Spleen (tissue), 11 donors: ENCODE results near the gene TSPAN15. TPM values are rescaled to one million over a fixed set of nuclear protein-coding genes. Genes with fewer than 3 reads are reported as not detected.

Experiments
- DNase-seq: peaks from one replicate; pipeline ENCODE4 v3.0.0-alpha.2; 2020
- H3K27ac ChIP-seq, 8 donors: fragments of 200-600 bp; sonication (generic) in 7 of 8; 1 replicate in 4 of 8; 2 replicates in 4 of 8; pipeline versions ENCODE4 v1.5.0 to v1.8.0; 2016 to 2021; ENCODE audit warnings: inconsistent platforms in 4 of 8, mild to moderate bottlenecking in 4 of 8, moderate library complexity in 1 of 8
- H3K27me3 ChIP-seq, 7 donors: fragments of 200-600 bp; sonication (generic) in 6 of 7; replicated peaks in 1 of 7; 1 replicate in 4 of 7; 2 replicates in 3 of 7; pipeline versions ENCODE4 v1.5.0 to v1.8.0; 2016 to 2021; ENCODE audit warnings: inconsistent platforms in 3 of 7, mild to moderate bottlenecking in 1 of 7
- H3K36me3 ChIP-seq, 6 donors: fragments of 200-600 bp; sonication (generic) in 5 of 6; 1 replicate in 4 of 6; 2 replicates in 2 of 6; pipeline versions ENCODE4 v1.5.0 to v1.8.0; 2016 to 2021; ENCODE audit warnings: inconsistent platforms in 2 of 6
- H3K4me1 ChIP-seq, 6 donors: fragments of 200-600 bp; sonication (generic) in 5 of 6; 1 replicate in 3 of 6; 2 replicates in 3 of 6; pipeline versions ENCODE4 v1.5.0 to v1.8.0; 2016 to 2021; ENCODE audit warnings: inconsistent platforms in 3 of 6
- H3K4me3 ChIP-seq, 8 donors: fragments of 200-600 bp; sonication (generic) in 7 of 8; 1 replicate in 4 of 8; 2 replicates in 4 of 8; pipeline versions ENCODE4 v1.5.0 to v1.8.0; 2016 to 2021; ENCODE audit warnings: inconsistent platforms in 4 of 8, mild to moderate bottlenecking in 4 of 8, moderate library complexity in 2 of 8
- H3K9me3 ChIP-seq, 8 donors: fragments of 200-600 bp; sonication (generic) in 7 of 8; 1 replicate in 4 of 8; 2 replicates in 4 of 8; pipeline versions ENCODE4 v1.5.0 to v1.8.0; 2016 to 2021; ENCODE audit warnings: inconsistent platforms in 4 of 8
- CTCF ChIP-seq, 11 experiments: fragments of 200-600 bp in 7 of 11; fragments of 450-650 bp in 4 of 11; sonication (generic) in 4 of 11; IDR thresholded peaks in 8 of 11; conservative IDR thresholded peaks in 3 of 11; 1 replicate in 7 of 11; 2 replicates in 4 of 11; pipeline versions ENCODE4 v1.4.0 to v1.8.0; 2016 to 2021; ENCODE audit warnings: antibody characterized with exemption in 11 of 11, inconsistent platforms in 4 of 11, mild to moderate bottlenecking in 1 of 11
- POLR2A ChIP-seq, 3 donors: fragments of 450-650 bp; IDR thresholded peaks; one replicate each; pipeline ENCODE4 v1.5.1; 2017; ENCODE audit warnings: antibody characterized with exemption in 3 of 3, mild to moderate bottlenecking in 1 of 3
- POLR2AphosphoS5 ChIP-seq, 3 donors: sonication (generic); formaldehyde crosslinking; IDR thresholded peaks; one replicate each; pipeline ENCODE4 v1.5.1; 2017; ENCODE audit warnings: antibody characterized with exemption in 3 of 3
- WGBS, 5 donors: extraction: QIAGEN DNeasy Blood & Tissue Kit in 3 of 5; methylation state at CpG; one replicate each; pipeline versions ENCODE4 v1.1.5 to v1.1.7; 2013 to 2018; 5-methylcytosine and 5-hydroxymethylcytosine counted together
- intact Hi-C: fragments of 100-400 bp; cut with DNase I; formaldehyde crosslinking; loops from one replicate; pipeline ENCODE4 v1.15.0; 2023; ENCODE audit warnings: low total_unique reads
- polyA plus RNA-seq, 3 donors: library from polyadenylated mRNA; stranded (reverse); fragments of 200-250 nt; gene quantifications; one replicate each; pipeline ENCODE4 v1.2.1, GENCODE V29; 2013
- total RNA-seq, 7 donors: library from RNA; depleted of rRNA in 3 of 7; stranded (reverse); fragments of >200 nt in 3 of 7; fragmentation: NEBNext Ultra II Directional in 4 of 7; extraction: Animal tissue kit (Norgen Biotek cat#: 25700) in 4 of 7; gene quantifications; one replicate each; pipeline versions ENCODE4 v1.1.0 to v1.2.1, GENCODE V29; 2016 to 2021
- donor health status: healthy with polysubstance abuse.
- donor health status: DM: no; HTN: no; CAD: no; lungs with moderate emphysema.
- donor health status: DM: no; HTN: no; CAD: no.
- donor health status: Bipolar disorder and iron deficiency.
- donor health status: healthy.
- donor health status: DM: no; HTN: no; CAD: no.
- donor health status: DM: yes; HTN: yes; CAD: no.

The TSPAN15 gene
- total and polyA plus RNA-seq, 10 donors, result 13.5 to 68.4 (median 41.3) TPM

- peak; percentile 90 for DNase-seq
- TF ChIP-seq CTCF (IDR thresholded peaks at IDR 0.05 in 8 of 11, conservative IDR thresholded peaks at IDR 0.05 in 3 of 11) (peak; percentile 46 to 82 (median 73)), POLR2A (IDR thresholded peaks at IDR 0.05) (no peak), POLR2AphosphoS5 (IDR thresholded peaks at IDR 0.05) (peak in 1 of 3 donors; percentile 23)
- H3K27me3 ChIP-seq, result no peaks in the 10 kb centered on the region
- WGBS, 5 donors, result 21 to 38% (median 29%) methylated on average over 10 to 11 of the region's 11 CpGs
- no peaks in the 10 kb centered on the region for H3K9me3 ChIP-seq
- H3K4me1 ChIP-seq, result no peaks in the 10 kb centered on the region
- no peak overlapping the region for H3K27ac ChIP-seq
- no peak overlapping the region for H3K4me3 ChIP-seq
- H3K36me3 ChIP-seq, result peaks cover 0 to 17% (median 0%) of the 10 kb centered on the region in 6 donors
- intact Hi-C loops, result loop anchor here (2.0 kb wide), 1 partner anchor 123 kb away; no protein-coding TSS in a partner anchor
These were observed 64.5 kb downstream of the TSPAN15 start for GRCh38 chr10:69515699-69516259.

GRCh38 chr10:69516316-69516715, 65.1 kb downstream of the TSPAN15 start:
- intact Hi-C loops, result no loop called here
- Histone ChIP-seq H3K4me1 (no peaks in the 10 kb centered on the region), H3K9me3 (no peaks in the 10 kb centered on the region), H3K4me3 (no peak overlapping the region), H3K36me3 (peaks cover 0 to 17% (median 0%) of the 10 kb centered on the region in 6 donors), H3K27me3 (no peaks in the 10 kb centered on the region), H3K27ac (no peak overlapping the region)
- peak in 1 of 11 experiments; percentile 8 for TF ChIP-seq CTCF (IDR thresholded peaks at IDR 0.05 in 8 of 11, conservative IDR thresholded peaks at IDR 0.05 in 3 of 11)
- TF ChIP-seq POLR2A (IDR thresholded peaks at IDR 0.05), result no peak
- TF ChIP-seq POLR2AphosphoS5 (IDR thresholded peaks at IDR 0.05), result no peak
- no peak for DNase-seq
- 48 to 65% (median 49%) methylated on average over 3 of the region's 3 CpGs for WGBS, 5 donors

- Histone ChIP-seq H3K27me3 (no peaks in the 10 kb centered on the region), H3K9me3 (no peaks in the 10 kb centered on the region), H3K36me3 (peaks cover 0 to 15% (median 0%) of the 10 kb centered on the region in 6 donors), H3K4me3 (no peak overlapping the region), H3K4me1 (no peaks in the 10 kb centered on the region), H3K27ac (no peak overlapping the region)
- DNase-seq, result no peak
- intact Hi-C loops, result no loop called here
- no peak for TF ChIP-seq POLR2A (IDR thresholded peaks at IDR 0.05)
- TF ChIP-seq CTCF (IDR thresholded peaks at IDR 0.05 in 8 of 11, conservative IDR thresholded peaks at IDR 0.05 in 3 of 11), result no peak
- WGBS, 5 donors, result 83 to 96% (median 93%) methylated on average over 4 of the region's 4 CpGs
These were observed 65.5 kb downstream of the TSPAN15 start for GRCh38 chr10:69516796-69517195.

GRCh38 chr10:69517271-69517848, 66.1 kb downstream of the TSPAN15 start:
- Histone ChIP-seq H3K9me3 (no peaks in the 10 kb centered on the region), H3K27me3 (no peaks in the 10 kb centered on the region), H3K27ac (no peak overlapping the region), H3K4me3 (no peak overlapping the region), H3K4me1 (no peaks in the 10 kb centered on the region), H3K36me3 (peaks cover 0 to 12% (median 0%) of the 10 kb centered on the region in 6 donors)
- intact Hi-C loops, result no loop called here
- no peak for DNase-seq
- WGBS, 5 donors, result 82 to 89% (median 87%) methylated on average over 5 to 9 of the region's 9 CpGs
- TF ChIP-seq POLR2A (IDR thresholded peaks at IDR 0.05) (no peak), POLR2AphosphoS5 (IDR thresholded peaks at IDR 0.05) (no peak), CTCF (IDR thresholded peaks at IDR 0.05 in 8 of 11, conservative IDR thresholded peaks at IDR 0.05 in 3 of 11) (no peak)
